ENCODE data around the gene MYF5. TPM values are rescaled to one million over a fixed set of nuclear protein-coding genes. Genes with fewer than 3 reads are reported as not detected.

Gene MYF5
- total and polyA plus RNA-seq, 11 donors = not detected

GRCh38 chr12:80720516-80720915, 3.8 kb downstream of the MYF5 start:
- TF ChIP-seq CTCF (IDR thresholded peaks at IDR 0.05) (no peak), POLR2A (IDR thresholded peaks at IDR 0.05) (no peak)
- Histone ChIP-seq H3K36me3 (no peaks in the 10 kb centered on the region), H3K4me3 (no peak overlapping the region), H3K9me3 (no peaks in the 10 kb centered on the region), H3K27ac (no peak overlapping the region), H3K4me1 (no peaks in the 10 kb centered on the region), H3K27me3 (peaks cover 0 to 17% (median 6%) of the 10 kb centered on the region in 9 donors)
- ATAC-seq (no peak), DNase-seq (no peak)
- intact Hi-C loops (cut with DNase I) = no loop called here
- WGBS, 4 donors = 79 to 97% (median 89%) methylated on average over 1 of the region's 1 CpG

GRCh38 chr12:80721326-80721725, 4.6 kb downstream of the MYF5 start:
- TF ChIP-seq CTCF (IDR thresholded peaks at IDR 0.05) (no peak), POLR2A (IDR thresholded peaks at IDR 0.05) (no peak)
- no peak for ATAC-seq
- H3K36me3 ChIP-seq = no peaks in the 10 kb centered on the region
- H3K4me3 ChIP-seq = no peak overlapping the region
- H3K27ac ChIP-seq = no peak overlapping the region
- H3K9me3 ChIP-seq = no peaks in the 10 kb centered on the region
- 72 to 81% (median 77%) methylated on average over 3 of the region's 3 CpGs for WGBS, 4 donors
- no peak for DNase-seq
- H3K4me1 ChIP-seq = no peaks in the 10 kb centered on the region
- intact Hi-C loops (cut with DNase I) = no loop called here
- H3K27me3 ChIP-seq = peaks cover 0 to 13% (median 5%) of the 10 kb centered on the region in 9 donors

- Histone ChIP-seq H3K9me3 (no peaks in the 10 kb centered on the region), H3K36me3 (no peaks in the 10 kb centered on the region), H3K27me3 (no peaks in the 10 kb centered on the region), H3K4me3 (no peak overlapping the region), H3K4me1 (no peaks in the 10 kb centered on the region), H3K27ac (no peak overlapping the region)
- intact Hi-C loops (cut with DNase I) = no loop called here
- DNase-seq (no peak), ATAC-seq (no peak)
- TF ChIP-seq POLR2A (IDR thresholded peaks at IDR 0.05) (no peak), CTCF (IDR thresholded peaks at IDR 0.05) (no peak)
- 58 to 71% (median 69%) methylated on average over 6 of the region's 6 CpGs for WGBS, 4 donors
Measured at GRCh38 chr12:80745851-80746505, 29.3 kb downstream of the MYF5 start.

- H3K36me3 ChIP-seq = no peaks in the 10 kb centered on the region
- no peaks in the 10 kb centered on the region for H3K4me1 ChIP-seq
- H3K27me3 ChIP-seq = no peaks in the 10 kb centered on the region
- 50 to 66% (median 58%) methylated on average over 2 of the region's 2 CpGs for WGBS, 4 donors
- DNase-seq (no peak), ATAC-seq (no peak)
- intact Hi-C loops (cut with DNase I) = no loop called here
- no peak overlapping the region for H3K4me3 ChIP-seq
- H3K9me3 ChIP-seq = no peaks in the 10 kb centered on the region
- no peak for TF ChIP-seq POLR2A (IDR thresholded peaks at IDR 0.05)
- TF ChIP-seq CTCF (IDR thresholded peaks at IDR 0.05) = no peak
- no peak overlapping the region for H3K27ac ChIP-seq
Measured at GRCh38 chr12:80747800-80748199, 31.1 kb downstream of the MYF5 start.
